ENCODE measurements around the gene ZEB1.
"Not testable (repeated sequence)": the region's sequence is repeated elsewhere in the genome, so short reads cannot be mapped to it uniquely, and the experiment has no call there.

The ZEB1 gene

GRCh38 chr10:31515116-31515515 lies 196.1 kb downstream of the ZEB1 start:
- DNase-seq, result no peak

GRCh38 chr10:31515819-31516402 lies 196.9 kb downstream of the ZEB1 start:
- DNase-seq, result peak; percentile 32

- no peak for DNase-seq
Observed at GRCh38 chr10:31520986-31521831, 202.2 kb downstream of the ZEB1 start.

- DNase-seq, result no peak
Observed at GRCh38 chr10:31522820-31523219, 203.8 kb downstream of the ZEB1 start.

GRCh38 chr10:31524460-31524859 lies 205.4 kb downstream of the ZEB1 start:
- no peak for DNase-seq

- no peak for DNase-seq
Observed at GRCh38 chr10:31526178-31526577, 207.2 kb downstream of the ZEB1 start.

GRCh38 chr10:31526681-31527080 lies 207.7 kb downstream of the ZEB1 start:
- DNase-seq, result peak; percentile 27

GRCh38 chr10:31528831-31529230 lies 209.8 kb downstream of the ZEB1 start:
- DNase-seq, result peak; percentile 40

- no peak for DNase-seq
Observed at GRCh38 chr10:31536302-31536701, 217.3 kb downstream of the ZEB1 start.

GRCh38 chr10:31549896-31550295 lies 230.9 kb downstream of the ZEB1 start:
- DNase-seq, result peak; percentile 76

- no peak for DNase-seq
Observed at GRCh38 chr10:31554556-31554955, 235.5 kb downstream of the ZEB1 start.

- DNase-seq, result no peak
Observed at GRCh38 chr10:31557854-31558253, 238.8 kb downstream of the ZEB1 start.

GRCh38 chr10:31568252-31568861 lies 249.3 kb downstream of the ZEB1 start:
- not testable (repeated sequence) for DNase-seq

GRCh38 chr10:31574577-31574976 lies 255.6 kb downstream of the ZEB1 start:
- no peak for DNase-seq

- DNase-seq, result no peak
Observed at GRCh38 chr10:31578181-31578852, 259.3 kb downstream of the ZEB1 start.

- no peak for DNase-seq
Observed at GRCh38 chr10:31578951-31579350, 259.9 kb downstream of the ZEB1 start.

Measured in suppressor macrophage treated with lipopolysaccharide for 4 hours (primary cell).